HepG2 (cell line): ENCODE measurements around the gene SERTAD3. TPM values are rescaled to one million over a fixed set of nuclear protein-coding genes. Genes with fewer than 3 reads are reported as not detected.

Experiments
- DNMT1 ChIP-seq: sonication (generic); formaldehyde crosslinking; IDR thresholded peaks from 2 replicates; pipeline ENCODE4 v1.5.1; 2020; ENCODE audit warnings: mild to moderate bottlenecking, missing genetic modification reagents
- MAZ ChIP-seq, 2 experiments: sonication (generic) in 1 of 2; formaldehyde crosslinking in 1 of 2; IDR thresholded peaks; 2 replicates each; pipeline versions ENCODE4 v1.5.0 to v1.6.1; 2012 to 2020; ENCODE audit warnings: low read depth in 2 of 2, mild to moderate bottlenecking in 2 of 2, borderline replicate concordance in 1 of 2, improper control_type of control experiment in 1 of 2, low read length in 1 of 2, missing genetic modification reagents in 1 of 2, moderate library complexity in 1 of 2
- POGZ ChIP-seq: sonication (generic); formaldehyde crosslinking; IDR thresholded peaks from 2 replicates; pipeline ENCODE4 v1.4.0; 2020; ENCODE audit warnings: mild to moderate bottlenecking, missing genetic modification reagents
- ZNF446 ChIP-seq: sonication (generic); formaldehyde crosslinking; IDR thresholded peaks from 2 replicates; pipeline ENCODE4 v1.5.0; 2020; ENCODE audit warnings: mild to moderate bottlenecking, missing genetic modification reagents
- ZNF569 ChIP-seq: sonication (generic); formaldehyde crosslinking; IDR thresholded peaks from 2 replicates; pipeline ENCODE4 v1.5.0; 2020; ENCODE audit warnings: mild to moderate bottlenecking, missing genetic modification reagents, moderate library complexity, borderline replicate concordance
- ZNF678 ChIP-seq: sonication (generic); formaldehyde crosslinking; IDR thresholded peaks from 2 replicates; pipeline ENCODE4 v1.4.0; 2020; ENCODE audit warnings: mild to moderate bottlenecking, missing genetic modification reagents
- ZNF746 ChIP-seq: sonication (generic); formaldehyde crosslinking; IDR thresholded peaks from 2 replicates; pipeline ENCODE4 v1.8.0; 2022; ENCODE audit warnings: mild to moderate bottlenecking, missing genetic modification reagents
- ZNF768 ChIP-seq: sonication (generic); formaldehyde crosslinking; IDR thresholded peaks from 2 replicates; pipeline ENCODE4 v1.4.0; 2020; ENCODE audit warnings: missing genetic modification reagents
- polyA plus RNA-seq, 8 experiments: library from polyadenylated mRNA; depleted of rRNA in 3 of 8; stranded (reverse) in 7 of 8; unstranded in 1 of 8; fragments of >200 nt; fragmentation: Illumina TruSeq in 4 of 8; extraction: Trizol in 4 of 8; gene quantifications; 2 replicates each; pipeline versions ENCODE4 v1.2.1 to v1.2.3, GENCODE V29; 2011 to 2016; ENCODE audit warnings: low read depth in 4 of 8, missing spikeins in 1 of 8, mixed read lengths in 1 of 8; ENCODE audit not compliant: insufficient read depth in 1 of 8
- total RNA-seq, 5 experiments: library from RNA; depleted of rRNA; stranded (reverse); fragments of >200 nt; fragmentation: Illumina TruSeq; extraction: Trizol; gene quantifications; 2 replicates each; pipeline ENCODE4 v1.2.3, GENCODE V29; 2016; ENCODE audit warnings: low read depth in 1 of 5
- TF ChIP-seq, protein P1 (sequence below): sonication (generic); formaldehyde crosslinking; conservative IDR thresholded peaks from 2 replicates; pipeline ENCODE4 v1.8.0; 2022; ENCODE audit warnings: low read depth, missing genetic modification reagents
- TF ChIP-seq, protein P2 (sequence below): sonication (generic); formaldehyde crosslinking; IDR thresholded peaks from 2 replicates; pipeline ENCODE4 v1.5.0; 2020; ENCODE audit warnings: missing genetic modification reagents, mild to moderate bottlenecking, borderline replicate concordance
- TF ChIP-seq, protein P3 (sequence below): fragments of 450-650 bp; IDR thresholded peaks from 2 replicates; pipeline ENCODE4 v1.6.1; 2016
- TF ChIP-seq, protein P4 (sequence below): sonication (generic); formaldehyde crosslinking; IDR thresholded peaks from 2 replicates; pipeline ENCODE4 v1.8.1; 2023; ENCODE audit warnings: missing genetic modification reagents, inconsistent platforms, borderline replicate concordance
- TF ChIP-seq, protein P5 (sequence below): sonication (generic); formaldehyde crosslinking; IDR thresholded peaks from 2 replicates; pipeline ENCODE4 v1.5.0; 2020; ENCODE audit warnings: missing genetic modification reagents
- TF ChIP-seq, protein P6 (sequence below): sonication (generic); formaldehyde crosslinking; IDR thresholded peaks from 2 replicates; pipeline ENCODE4 v1.5.0; 2020; ENCODE audit warnings: mild to moderate bottlenecking, missing genetic modification reagents, borderline replicate concordance

SERTAD3 gene
- total and polyA plus RNA-seq, 2 of the 13 experiments (the other 11 are each of a cell fraction or from before 2014, with no cell fraction given), result 9.6 to 16.9 TPM

DNA sequence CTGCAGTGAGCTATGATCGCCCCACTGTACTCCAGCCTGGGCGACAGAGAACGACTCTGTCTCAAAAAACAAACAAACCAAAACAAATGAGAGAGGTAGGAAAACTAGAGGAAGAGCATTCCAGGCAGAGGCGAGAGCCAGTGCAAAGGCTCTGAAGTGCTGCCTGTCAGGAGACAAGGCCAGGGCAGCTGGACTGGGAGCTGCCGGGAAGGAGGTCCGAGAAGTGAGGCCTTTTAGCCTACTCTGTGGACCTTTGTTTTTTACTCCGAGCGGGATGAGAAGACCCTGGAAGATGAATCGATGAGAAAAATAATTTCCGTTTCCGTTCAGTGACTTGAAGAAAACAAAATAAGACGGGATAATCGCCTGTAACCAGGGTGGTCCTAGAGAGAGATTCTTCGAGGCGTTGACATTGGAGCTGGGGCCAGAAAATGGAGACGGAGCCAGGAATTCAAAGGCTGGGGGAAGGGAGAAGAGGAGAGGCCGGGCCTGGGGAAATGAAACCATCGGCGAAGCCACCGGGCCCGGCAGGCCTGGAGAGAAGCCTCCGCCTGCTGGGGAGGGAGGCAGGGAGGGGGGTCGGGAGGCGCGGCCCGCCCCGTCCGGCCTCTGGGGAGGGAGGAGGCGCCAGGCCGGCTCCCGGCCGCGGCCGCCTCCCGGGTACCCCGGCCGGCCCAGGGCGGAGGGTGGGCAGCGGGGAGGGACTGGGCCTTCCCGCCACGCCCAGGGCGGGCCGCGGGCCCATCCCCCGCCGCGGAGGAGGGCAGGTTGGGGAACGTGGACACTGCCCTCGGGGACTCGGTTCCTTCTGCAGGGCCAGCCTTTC is 10.5 kb downstream of the SERTAD3 start (continued):
- TF ChIP-seq ZNF678 (no peak), ZNF569 (no peak), DNMT1 (CRISPR knock-in tag) (no peak), MAZ (IDR thresholded peaks at IDR 0.05; ENCODE audit: borderline replicate concordance, low read depth, low read length) (0 out of 2 replicates have a peak, but pooled peaks have one; percentile 65), MAZ (CRISPR knock-in tag; IDR thresholded peaks at IDR 0.05; ENCODE audit: low read depth) (peak; percentile 73), ZNF746 (CRISPR knock-in tag) (peak; percentile 97), ZNF768 (peak; percentile 53), POGZ (CRISPR knock-in tag) (no peak), ZNF446 (CRISPR knock-in tag) (0 out of 2 replicates have a peak, but pooled peaks have one; percentile 78)
- TF ChIP-seq, protein P1, sequence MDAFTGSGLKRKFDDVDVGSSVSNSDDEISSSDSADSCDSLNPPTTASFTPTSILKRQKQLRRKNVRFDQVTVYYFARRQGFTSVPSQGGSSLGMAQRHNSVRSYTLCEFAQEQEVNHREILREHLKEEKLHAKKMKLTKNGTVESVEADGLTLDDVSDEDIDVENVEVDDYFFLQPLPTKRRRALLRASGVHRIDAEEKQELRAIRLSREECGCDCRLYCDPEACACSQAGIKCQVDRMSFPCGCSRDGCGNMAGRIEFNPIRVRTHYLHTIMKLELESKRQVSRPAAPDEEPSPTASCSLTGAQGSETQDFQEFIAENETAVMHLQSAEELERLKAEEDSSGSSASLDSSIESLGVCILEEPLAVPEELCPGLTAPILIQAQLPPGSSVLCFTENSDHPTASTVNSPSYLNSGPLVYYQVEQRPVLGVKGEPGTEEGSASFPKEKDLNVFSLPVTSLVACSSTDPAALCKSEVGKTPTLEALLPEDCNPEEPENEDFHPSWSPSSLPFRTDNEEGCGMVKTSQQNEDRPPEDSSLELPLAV, result no peak
- TF ChIP-seq, protein P2, sequence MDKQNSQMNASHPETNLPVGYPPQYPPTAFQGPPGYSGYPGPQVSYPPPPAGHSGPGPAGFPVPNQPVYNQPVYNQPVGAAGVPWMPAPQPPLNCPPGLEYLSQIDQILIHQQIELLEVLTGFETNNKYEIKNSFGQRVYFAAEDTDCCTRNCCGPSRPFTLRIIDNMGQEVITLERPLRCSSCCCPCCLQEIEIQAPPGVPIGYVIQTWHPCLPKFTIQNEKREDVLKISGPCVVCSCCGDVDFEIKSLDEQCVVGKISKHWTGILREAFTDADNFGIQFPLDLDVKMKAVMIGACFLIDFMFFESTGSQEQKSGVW, result no peak
- TF ChIP-seq, protein P3, sequence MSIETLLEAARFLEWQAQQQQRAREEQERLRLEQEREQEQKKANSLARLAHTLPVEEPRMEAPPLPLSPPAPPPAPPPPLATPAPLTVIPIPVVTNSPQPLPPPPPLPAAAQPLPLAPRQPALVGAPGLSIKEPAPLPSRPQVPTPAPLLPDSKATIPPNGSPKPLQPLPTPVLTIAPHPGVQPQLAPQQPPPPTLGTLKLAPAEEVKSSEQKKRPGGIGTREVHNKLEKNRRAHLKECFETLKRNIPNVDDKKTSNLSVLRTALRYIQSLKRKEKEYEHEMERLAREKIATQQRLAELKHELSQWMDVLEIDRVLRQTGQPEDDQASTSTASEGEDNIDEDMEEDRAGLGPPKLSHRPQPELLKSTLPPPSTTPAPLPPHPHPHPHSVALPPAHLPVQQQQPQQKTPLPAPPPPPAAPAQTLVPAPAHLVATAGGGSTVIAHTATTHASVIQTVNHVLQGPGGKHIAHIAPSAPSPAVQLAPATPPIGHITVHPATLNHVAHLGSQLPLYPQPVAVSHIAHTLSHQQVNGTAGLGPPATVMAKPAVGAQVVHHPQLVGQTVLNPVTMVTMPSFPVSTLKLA, result no peak
- TF ChIP-seq, protein P4, sequence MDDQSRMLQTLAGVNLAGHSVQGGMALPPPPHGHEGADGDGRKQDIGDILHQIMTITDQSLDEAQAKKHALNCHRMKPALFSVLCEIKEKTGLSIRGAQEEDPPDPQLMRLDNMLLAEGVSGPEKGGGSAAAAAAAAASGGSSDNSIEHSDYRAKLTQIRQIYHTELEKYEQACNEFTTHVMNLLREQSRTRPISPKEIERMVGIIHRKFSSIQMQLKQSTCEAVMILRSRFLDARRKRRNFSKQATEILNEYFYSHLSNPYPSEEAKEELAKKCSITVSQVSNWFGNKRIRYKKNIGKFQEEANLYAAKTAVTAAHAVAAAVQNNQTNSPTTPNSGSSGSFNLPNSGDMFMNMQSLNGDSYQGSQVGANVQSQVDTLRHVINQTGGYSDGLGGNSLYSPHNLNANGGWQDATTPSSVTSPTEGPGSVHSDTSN (CRISPR knock-in tag), result no peak
- TF ChIP-seq, protein P5, sequence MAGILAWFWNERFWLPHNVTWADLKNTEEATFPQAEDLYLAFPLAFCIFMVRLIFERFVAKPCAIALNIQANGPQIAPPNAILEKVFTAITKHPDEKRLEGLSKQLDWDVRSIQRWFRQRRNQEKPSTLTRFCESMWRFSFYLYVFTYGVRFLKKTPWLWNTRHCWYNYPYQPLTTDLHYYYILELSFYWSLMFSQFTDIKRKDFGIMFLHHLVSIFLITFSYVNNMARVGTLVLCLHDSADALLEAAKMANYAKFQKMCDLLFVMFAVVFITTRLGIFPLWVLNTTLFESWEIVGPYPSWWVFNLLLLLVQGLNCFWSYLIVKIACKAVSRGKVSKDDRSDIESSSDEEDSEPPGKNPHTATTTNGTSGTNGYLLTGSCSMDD (CRISPR knock-in tag), result no peak
- TF ChIP-seq, protein P6, sequence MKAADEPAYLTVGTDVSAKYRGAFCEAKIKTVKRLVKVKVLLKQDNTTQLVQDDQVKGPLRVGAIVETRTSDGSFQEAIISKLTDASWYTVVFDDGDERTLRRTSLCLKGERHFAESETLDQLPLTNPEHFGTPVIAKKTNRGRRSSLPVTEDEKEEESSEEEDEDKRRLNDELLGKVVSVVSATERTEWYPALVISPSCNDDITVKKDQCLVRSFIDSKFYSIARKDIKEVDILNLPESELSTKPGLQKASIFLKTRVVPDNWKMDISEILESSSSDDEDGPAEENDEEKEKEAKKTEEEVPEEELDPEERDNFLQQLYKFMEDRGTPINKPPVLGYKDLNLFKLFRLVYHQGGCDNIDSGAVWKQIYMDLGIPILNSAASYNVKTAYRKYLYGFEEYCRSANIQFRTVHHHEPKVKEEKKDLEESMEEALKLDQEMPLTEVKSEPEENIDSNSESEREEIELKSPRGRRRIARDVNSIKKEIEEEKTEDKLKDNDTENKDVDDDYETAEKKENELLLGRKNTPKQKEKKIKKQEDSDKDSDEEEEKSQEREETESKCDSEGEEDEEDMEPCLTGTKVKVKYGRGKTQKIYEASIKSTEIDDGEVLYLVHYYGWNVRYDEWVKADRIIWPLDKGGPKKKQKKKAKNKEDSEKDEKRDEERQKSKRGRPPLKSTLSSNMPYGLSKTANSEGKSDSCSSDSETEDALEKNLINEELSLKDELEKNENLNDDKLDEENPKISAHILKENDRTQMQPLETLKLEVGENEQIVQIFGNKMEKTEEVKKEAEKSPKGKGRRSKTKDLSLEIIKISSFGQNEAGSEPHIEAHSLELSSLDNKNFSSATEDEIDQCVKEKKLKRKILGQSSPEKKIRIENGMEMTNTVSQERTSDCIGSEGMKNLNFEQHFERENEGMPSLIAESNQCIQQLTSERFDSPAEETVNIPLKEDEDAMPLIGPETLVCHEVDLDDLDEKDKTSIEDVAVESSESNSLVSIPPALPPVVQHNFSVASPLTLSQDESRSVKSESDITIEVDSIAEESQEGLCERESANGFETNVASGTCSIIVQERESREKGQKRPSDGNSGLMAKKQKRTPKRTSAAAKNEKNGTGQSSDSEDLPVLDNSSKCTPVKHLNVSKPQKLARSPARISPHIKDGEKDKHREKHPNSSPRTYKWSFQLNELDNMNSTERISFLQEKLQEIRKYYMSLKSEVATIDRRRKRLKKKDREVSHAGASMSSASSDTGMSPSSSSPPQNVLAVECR (CRISPR knock-in tag), result peak; percentile 14; the same call in 1 of the 2 replicates
